ENCODE data around the gene NPTX1.

The NPTX1 gene

GRCh38 chr17:80504686-80505413, 28.4 kb upstream of the NPTX1 start:
- no peak for DNase-seq (ENCODE audit: low read depth in 3 of 3, low spot score in 1 of 3)

GRCh38 chr17:80503921-80504320, 27.5 kb upstream of the NPTX1 start:
- DNase-seq (ENCODE audit: low read depth in 3 of 3, low spot score in 1 of 3): no peak

- no peak for DNase-seq (ENCODE audit: low read depth in 3 of 3, low spot score in 1 of 3)
Measured at GRCh38 chr17:80503031-80503430, 26.6 kb upstream of the NPTX1 start.

- no peak for DNase-seq (ENCODE audit: low read depth in 3 of 3, low spot score in 1 of 3)
Measured at GRCh38 chr17:80502578-80502877, 26.1 kb upstream of the NPTX1 start.

- DNase-seq (ENCODE audit: low read depth in 3 of 3, low spot score in 1 of 3): no peak
Measured at GRCh38 chr17:80501741-80502577, 25.6 kb upstream of the NPTX1 start.

- DNase-seq (ENCODE audit: low read depth in 3 of 3, low spot score in 1 of 3): no peak
Measured at GRCh38 chr17:80499961-80500665, 23.7 kb upstream of the NPTX1 start.

- no peak for DNase-seq (ENCODE audit: low read depth in 3 of 3, low spot score in 1 of 3)
Measured at GRCh38 chr17:80499560-80499959, 23.2 kb upstream of the NPTX1 start.

- no peak for DNase-seq (ENCODE audit: low read depth in 3 of 3, low spot score in 1 of 3)
Measured at GRCh38 chr17:80498920-80499410, 22.6 kb upstream of the NPTX1 start.

- no peak for DNase-seq (ENCODE audit: low read depth in 3 of 3, low spot score in 1 of 3)
Measured at GRCh38 chr17:80498242-80498919, 22.0 kb upstream of the NPTX1 start.

GRCh38 chr17:80497726-80498241, 21.4 kb upstream of the NPTX1 start:
- DNase-seq (ENCODE audit: low read depth in 3 of 3, low spot score in 1 of 3): no peak

GRCh38 chr17:80494547-80494946, 18.1 kb upstream of the NPTX1 start:
- DNase-seq (ENCODE audit: low read depth in 3 of 3, low spot score in 1 of 3): no peak

- no peak for DNase-seq (ENCODE audit: low read depth in 3 of 3, low spot score in 1 of 3)
Measured at GRCh38 chr17:80492343-80493136, 16.1 kb upstream of the NPTX1 start.

- DNase-seq (ENCODE audit: low read depth in 3 of 3, low spot score in 1 of 3): no peak
Measured at GRCh38 chr17:80491478-80492342, 15.3 kb upstream of the NPTX1 start.

- DNase-seq (ENCODE audit: low read depth in 3 of 3, low spot score in 1 of 3): no peak
Measured at GRCh38 chr17:80487511-80487910, 11.1 kb upstream of the NPTX1 start.

- no peak for DNase-seq (ENCODE audit: low read depth in 3 of 3, low spot score in 1 of 3)
Measured at GRCh38 chr17:80486692-80487091, 10.3 kb upstream of the NPTX1 start.

- no peak for DNase-seq (ENCODE audit: low read depth in 3 of 3, low spot score in 1 of 3)
Measured at GRCh38 chr17:80485846-80486245, 9.4 kb upstream of the NPTX1 start.

GRCh38 chr17:80482555-80483308, 6.3 kb upstream of the NPTX1 start:
- DNase-seq (ENCODE audit: low read depth in 3 of 3, low spot score in 1 of 3): no peak

GRCh38 chr17:80482058-80482318, 5.6 kb upstream of the NPTX1 start:
- DNase-seq (ENCODE audit: low read depth in 3 of 3, low spot score in 1 of 3): no peak

Data from stimulated activated CD4-positive, alpha-beta T cell treated with anti-CD3 and anti-CD28 coated beads, TNF-alpha, amount 100 ng/mL, for 1 hour (primary cell).